ENCODE results near the gene TCTN1.
"Not testable (repeated sequence)": the region's sequence is repeated elsewhere in the genome, so short reads cannot be mapped to it uniquely, and the experiment has no call there.

The TCTN1 gene

DNA sequence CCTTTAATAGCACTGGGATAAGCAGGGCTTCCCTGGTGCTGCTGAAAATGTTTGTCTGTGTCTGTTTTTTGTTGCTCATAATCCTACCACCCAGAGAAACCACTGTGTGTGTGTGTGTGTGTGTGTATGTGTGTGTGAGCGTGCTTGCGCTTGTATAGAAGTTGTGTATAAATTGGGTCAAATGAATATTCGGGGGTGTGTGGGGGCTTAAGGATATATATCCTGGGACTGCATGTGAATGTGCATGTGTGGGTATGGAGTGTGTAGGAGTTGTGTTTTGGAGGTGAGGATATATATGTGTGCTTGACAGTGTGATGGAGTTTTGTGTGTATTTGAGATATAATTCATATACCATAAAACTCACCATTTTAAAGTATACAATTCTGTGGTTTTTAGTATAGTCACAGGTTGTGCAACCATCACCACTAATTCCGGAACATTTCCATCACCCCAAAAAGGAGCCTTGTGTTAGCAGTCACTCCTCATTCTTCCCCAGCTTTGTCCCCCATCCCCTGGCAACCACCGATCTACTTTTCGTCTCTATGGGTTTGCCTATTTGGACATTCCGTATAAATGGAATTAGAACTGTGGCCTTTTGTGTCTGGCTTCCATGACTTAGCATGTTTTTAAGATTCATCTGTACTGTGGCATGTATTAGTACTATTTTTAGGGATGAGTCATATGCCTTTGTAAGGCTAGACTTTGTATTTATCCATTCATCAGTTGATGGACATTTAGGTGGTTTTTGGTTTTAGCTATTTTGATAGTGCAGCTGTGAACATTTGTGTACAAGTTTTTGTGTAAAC is 25.6 kb downstream of the TCTN1 start:
- DNase-seq = peak; percentile 73

DNA sequence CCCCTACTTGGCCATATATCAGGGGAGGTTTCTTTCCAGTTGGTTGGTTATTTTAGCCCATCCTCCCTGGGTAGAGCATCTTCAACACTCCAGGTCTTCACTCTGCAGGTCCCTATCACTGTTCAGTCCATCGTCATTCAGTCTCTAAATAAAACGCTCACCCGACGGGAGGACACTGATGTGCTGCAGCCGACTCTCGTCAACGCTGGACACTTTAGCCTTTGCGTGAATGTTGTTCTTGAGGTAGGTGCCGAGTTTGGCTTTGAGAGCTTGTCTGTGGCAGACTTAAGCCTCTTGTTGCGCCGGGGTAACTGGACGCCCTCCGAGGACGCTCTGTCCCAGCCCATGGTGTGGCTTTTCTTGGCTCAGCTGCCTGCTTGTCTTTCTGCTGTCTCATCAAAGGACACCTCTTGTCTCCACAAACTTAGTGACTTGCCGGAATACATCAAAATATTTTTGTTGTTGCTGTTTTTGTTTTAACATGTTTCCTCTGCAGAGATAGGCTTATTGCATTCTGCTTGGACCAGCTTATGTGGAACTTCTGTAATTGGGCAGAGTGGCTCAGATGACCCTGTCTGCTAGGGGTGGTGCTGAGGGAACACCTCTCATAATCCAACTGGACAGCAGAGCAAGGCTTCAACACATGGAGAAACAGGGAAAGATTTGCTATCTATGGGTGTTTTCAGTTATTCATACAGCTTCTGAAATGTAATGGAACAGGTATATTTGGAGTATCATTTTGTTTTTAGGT is 26.5 kb downstream of the TCTN1 start:
- DNase-seq = no peak

DNA sequence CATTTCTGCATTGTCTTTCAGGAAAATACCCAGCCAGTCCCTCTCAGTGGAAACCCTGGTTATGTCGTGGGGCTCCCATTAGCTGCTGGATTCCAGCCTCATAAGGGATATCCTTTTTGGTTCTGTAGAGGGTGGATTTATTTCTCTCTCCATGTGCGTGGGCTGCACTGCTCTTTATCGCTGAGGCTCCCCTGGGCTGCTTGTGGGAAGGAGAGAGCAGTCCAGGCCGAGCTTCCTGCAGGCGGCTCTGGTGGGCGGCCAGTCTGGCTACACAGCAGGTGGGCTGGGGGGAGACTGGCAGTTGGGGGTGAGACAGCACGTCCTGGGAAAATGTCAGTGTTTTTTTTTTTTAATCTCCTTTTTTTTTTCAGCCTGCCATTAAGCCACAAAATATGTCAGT is 27.6 kb downstream of the TCTN1 start:
- peak; percentile 67 for DNase-seq

DNA sequence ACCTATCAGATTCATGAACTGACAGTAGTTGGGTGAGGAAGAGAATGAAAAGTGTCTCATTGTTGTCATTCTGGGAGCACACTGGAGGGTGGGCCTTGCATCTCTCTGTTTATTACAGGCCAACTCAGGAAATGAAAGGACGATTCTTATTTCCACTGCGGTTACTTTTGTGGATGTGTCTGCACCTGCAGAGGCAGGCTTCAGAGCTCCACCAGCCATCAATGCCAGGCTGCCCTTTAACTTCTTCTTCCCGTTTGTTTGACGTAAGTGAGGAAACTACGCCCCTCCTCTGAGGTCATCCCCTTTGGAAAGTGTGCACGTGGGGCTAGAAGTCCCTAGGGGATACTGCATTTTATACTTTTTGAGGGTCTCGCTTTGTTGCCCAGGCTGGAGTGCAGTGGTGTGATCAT is 33.7 kb downstream of the TCTN1 start:
- DNase-seq = no peak

DNA sequence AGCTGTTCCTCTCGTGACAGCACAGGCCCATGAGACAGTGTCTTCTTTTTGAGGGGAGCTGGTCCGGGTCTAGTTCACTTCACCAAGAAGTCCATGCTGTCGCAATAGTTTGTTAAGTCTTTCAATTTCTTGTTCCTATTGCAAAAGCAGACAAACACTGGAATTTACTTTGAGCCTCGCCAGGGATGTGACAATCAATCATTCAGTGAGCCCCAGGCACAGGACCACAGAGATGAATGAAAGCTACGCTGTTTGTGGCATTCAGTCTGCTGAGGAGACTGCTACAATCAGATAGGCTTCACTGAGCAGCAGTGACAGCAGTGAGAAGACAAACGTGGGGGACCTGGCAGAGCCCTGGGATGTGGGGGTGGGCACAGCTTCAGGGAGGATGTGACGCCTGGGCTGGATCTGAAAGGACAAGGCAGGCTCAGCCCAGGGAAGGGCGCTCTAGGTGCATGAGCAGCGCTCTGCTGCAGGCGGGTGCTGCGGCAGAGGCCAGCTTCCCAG is 35.5 kb downstream of the TCTN1 start:
- DNase-seq = no peak

DNA sequence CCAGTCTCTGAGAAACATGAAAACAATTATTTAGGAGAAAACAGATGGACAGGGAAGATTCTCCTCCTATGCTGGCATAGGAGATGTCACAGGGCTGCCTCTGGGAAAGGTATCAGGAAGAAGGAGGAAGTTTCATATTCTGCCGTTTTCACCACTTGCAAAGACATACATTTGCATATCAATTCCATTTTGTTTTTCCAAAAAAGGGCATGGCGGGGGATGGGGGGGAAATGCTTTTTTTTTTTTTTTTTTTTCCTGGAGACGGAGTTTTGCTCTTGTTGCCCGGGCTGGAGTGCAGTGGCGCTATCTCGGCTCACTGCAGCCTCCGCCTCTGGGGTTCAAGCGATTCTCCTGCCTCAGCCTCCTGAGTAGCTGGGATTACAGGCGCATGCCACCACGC is 40.3 kb downstream of the TCTN1 start:
- not testable (repeated sequence) for DNase-seq

DNA sequence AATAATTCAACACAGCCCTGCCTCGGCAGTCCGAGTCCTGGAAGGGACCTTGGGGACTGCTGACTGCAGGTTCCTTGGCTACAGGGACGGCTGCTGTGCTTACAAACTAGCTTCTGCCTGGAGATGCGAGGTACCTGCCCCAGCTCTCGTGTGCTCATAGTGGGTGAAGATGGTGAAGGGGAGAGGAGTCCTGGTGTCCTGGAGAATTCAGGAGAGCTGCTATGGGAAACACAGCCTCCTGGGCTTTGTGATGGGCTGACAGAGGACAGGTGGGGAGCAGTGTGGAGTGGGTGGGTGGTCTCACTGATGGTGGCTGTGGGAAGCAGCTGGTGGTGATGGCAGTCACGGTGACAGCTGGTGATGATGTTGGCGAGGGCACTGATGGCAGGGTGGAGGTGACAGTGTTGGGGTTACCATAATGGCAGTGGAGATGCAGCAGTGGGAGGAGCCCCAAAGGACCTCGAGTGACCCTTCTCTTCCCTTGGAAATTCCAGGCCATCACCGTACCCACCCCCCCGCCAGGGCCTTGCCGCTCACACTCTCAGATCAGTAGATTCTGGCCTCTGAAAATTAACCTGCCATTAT is 42.2 kb downstream of the TCTN1 start:
- no peak for DNase-seq

DNA sequence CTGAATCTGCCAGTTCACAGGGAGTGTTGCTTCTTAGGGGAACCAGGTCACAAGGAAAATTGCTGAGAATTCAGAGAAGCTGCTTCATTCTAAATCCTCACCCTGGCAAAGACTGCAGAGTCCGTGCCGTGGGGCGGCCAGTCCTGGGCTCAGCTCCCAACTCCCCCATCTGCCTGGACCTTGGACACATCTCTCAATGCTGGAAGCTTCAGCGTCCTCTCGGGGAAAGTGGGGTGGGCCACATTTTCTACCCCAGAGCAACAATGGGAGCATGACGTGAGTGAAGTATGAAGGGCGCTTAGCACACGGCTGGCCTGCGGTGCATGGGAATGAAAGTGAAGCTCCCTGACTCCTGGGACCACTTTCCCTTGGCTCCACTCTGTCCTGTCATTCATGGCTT is 43.8 kb downstream of the TCTN1 start:
- no peak for DNase-seq

DNA sequence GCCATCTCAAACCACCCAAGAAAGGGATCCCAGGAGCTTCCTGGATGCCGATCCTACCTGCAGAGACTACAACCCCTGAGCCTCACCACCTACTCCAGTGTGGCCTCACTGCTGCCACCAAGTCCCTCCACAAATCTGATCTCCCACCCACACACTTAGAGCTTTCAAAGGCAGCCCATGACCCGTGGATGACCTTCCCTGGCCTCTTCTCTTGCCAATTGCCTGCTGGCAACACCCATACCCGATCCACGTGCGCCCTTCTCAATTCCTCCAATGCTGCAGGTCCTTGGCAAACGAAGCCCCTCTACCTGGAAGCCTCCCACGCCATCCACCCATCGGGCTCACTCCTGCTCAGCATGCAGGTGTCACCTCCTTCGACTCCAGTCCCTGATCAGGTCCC is 44.3 kb downstream of the TCTN1 start:
- DNase-seq = no peak

DNA sequence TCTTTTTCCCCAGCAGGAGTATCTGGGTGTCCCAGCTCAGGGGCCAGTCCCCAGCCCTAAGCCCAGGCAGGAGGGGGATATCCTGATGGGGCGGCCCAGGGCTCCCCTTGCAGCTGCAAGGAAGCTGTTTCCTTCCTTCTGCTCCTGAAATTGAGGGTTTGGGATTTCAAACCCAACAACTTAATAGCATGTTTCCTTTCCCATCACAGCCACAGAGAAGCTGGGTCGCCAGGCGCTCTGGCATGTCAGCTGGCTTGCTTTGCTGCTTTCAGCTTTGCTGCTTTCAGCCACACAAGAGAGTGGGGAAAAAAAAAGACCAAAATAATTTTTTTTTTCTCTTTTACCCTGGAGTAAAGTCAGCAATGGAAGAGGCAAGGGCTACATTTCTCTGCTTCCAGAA is 44.9 kb downstream of the TCTN1 start:
- no peak for DNase-seq

DNA sequence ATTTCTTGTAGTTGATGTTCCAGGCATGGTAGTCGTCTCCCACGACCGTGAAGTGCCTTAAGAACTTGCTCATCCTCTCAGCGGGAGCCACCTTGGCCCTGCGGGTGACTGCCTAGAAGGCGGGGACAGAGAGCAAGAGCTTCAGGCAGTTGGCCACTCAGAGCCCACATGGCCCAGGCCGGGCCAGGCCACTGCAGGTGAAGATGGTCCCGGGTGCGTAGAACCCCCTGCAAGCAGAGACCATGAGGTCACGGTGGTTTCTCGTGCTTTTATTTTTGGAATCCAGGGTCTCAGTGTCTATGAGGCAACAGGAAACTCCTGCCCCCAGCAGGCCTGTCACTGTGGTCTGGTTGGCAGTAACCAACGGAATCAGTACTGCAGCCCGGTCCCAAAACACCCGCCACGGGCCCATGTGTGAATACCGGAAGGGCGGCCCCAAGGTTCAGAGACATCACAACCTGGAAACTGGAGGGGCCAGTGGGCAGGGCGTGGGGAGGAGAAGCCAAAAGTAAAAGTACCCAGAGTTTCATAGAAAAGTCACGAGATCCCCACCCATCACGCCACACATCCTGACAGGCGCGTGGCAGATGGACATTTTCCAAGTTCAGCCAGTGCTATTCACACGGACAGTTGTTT is 47.5 kb downstream of the TCTN1 start:
- DNase-seq = no peak

DNA sequence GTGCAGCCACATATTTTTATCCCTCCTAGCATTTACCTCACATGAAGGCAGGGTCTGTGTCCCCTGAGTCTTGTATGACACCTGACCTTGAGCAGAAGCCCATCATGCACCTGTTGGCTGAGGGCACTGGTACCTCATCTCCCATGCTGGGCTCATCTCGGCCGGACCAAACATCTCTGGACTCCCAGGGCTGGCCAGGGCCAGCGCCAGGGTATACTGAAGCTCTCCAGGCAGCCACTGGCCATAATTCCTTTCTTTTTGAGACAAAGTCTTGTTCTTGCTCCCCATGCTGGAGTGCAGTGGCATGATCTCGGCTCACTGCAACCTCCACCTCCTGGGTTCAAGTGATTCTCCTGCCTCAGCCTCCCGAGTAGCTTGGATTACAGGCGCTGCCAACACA is 53.0 kb downstream of the TCTN1 start:
- no peak for DNase-seq

DNA sequence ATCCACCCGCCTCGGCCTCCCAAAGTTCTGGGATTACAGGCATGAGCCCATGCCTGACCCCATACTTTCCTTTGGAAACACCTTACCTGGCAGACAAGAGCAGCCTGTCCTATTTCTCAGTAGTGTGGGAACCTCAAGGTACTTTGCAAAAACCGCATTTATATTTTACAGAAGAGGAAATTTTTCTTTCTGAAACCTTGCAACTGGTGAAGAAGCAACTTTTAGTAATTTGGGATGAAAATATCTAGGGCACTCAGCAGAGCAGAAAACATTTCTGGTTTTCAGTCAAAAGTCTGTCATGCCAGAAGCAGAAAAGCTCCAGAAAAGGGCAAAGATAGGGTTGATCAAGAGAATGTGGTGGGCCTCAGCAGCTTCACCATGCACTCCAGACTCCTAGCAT is 53.7 kb downstream of the TCTN1 start:
- no peak for DNase-seq

DNA sequence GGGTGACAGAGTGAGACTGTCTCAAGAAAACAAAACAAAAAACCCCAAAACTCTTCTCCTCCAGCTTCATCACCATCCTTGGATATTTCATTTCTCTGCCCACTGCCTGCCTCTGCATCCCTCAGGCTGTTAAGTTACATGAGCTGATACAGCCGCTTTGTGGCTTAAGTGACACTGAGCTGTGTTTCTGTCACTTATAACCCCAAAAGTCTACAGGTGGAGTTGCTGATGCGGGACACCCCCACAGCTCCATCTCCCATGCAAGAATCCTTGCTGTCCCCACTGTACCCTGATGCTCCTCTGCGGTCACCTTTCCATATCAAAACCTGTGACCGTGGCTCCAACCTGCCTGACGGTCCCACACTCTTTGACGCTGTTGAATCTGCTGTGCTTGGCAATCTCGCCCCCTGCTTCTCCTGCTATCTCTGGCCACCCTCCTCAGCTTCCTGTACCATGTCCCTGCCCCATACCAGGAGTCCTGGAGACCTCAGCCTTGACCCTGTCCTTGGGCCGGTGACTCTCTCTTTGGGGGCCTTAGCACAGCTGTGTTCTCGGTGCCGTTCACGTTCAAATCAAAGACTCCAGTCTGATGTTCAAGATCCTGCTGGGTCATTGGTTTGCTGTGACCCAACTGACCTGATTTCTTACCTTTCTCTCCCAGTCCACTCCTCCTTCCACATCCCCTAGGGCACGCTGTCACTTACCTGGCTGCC is 54.7 kb downstream of the TCTN1 start:
- no peak for DNase-seq

DNA sequence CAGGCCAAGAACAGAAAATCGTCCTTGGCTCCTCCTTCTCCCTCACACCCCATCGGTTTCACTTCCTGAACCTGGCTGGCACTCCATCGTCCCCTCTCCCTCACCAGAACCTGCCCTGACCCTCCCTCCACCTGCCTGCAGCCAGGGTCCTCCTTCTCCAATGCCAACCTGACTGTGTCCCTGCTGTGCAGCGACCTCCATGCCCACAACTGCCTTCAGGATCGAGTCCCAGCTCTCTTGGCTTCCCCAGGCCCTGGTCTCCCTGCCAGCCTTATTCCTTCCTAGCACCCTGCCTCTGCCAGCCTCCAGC is 55.2 kb downstream of the TCTN1 start:
- no peak for DNase-seq

DNA sequence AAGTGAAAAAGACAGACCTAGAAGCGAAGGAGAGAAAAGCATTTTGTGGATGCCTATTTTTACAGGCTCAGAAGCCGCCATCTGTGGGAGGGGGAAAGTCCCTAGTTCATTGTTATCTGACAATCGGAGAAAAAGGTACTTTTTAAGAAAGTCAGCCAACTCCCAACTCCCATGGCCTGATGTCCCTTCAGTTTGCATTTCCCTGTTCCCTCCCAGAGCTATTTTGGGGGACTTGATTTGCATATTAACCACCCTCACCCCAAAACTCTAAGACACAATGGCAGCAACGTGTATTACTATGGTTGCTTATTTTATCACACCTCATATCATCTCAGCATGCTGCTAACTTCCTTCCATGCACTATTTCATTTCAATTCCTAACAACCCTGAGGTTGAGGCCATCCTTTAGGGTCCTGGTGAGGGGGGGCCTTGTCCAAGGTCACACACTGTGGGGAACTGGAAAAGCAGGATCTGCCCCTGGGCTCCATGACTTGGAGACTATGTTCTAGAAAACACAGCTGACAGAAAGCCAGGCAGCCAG is 56.3 kb downstream of the TCTN1 start:
- DNase-seq = no peak

DNA sequence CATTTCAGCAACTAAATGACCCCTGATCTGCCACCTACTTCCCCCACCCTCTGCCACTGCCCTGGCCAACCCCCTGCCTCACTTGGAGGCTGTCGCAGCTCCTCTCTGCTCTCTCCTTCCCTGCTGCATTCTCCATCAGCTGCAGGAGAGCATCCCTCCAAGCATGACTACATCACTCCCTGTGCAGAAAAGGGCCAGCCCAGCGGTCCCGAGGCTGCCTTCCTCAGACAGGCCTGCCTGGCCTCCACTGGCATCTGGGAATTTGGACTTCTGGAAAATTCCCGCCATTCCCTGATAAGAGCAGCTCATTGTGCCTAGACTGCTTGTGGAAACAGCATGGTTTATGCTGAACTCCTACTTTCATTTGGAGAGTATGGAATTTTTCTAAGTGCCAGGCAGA is 62.2 kb downstream of the TCTN1 start:
- no peak for DNase-seq

DNA sequence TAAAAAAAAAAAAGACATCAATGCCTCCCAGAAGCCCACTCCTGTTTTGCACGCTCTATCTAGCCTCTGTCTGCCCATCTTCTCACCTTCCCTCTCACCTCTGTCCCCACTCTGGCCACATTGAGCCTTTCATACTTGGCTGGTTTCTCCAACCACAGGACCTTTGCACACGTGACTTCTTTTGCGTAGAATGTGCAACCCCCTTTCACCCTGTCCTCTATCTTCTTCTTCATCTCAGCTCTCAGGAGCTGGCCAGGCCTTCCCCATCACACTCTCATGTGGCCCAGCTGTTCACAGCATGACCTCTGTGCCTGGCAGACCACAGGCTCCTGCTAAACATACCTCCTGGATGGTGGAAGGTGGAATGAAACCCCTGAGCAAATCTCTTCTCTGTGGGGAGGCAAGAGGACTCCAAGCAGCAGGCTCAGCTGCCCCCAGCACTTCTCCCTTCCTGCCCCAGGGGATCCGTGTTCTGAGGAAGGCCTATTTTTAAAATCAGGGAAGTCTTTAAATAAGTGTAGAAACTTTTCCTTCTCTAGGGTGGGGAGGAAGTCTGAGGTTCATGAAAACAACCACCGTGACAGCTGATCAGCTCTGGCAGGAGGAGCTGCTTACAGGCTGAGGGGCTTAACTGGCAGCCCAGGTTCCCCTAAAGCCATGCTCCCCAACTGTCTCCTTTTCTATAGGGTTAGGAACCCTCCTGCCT is 63.4 kb downstream of the TCTN1 start:
- peak; percentile 6 for DNase-seq

DNA sequence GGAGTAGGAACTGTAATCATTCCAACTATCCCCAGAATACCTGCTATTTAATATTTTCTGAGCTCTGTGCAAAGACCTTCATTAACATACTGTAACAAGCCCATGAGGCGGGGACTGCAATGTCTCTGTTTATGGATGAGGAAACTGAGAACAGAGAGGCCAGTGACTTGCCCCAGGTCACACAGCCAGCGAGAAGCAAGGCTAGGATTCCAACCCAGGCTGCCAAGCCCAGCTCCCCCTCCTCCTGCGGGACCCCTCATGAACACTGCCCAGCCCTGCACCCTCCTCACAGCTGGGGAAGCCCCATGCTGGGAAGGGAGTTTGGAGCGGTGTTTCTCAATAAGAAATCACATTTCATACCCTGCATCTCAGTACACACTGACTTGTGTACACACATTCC is 64.1 kb downstream of the TCTN1 start:
- DNase-seq = no peak

DNA sequence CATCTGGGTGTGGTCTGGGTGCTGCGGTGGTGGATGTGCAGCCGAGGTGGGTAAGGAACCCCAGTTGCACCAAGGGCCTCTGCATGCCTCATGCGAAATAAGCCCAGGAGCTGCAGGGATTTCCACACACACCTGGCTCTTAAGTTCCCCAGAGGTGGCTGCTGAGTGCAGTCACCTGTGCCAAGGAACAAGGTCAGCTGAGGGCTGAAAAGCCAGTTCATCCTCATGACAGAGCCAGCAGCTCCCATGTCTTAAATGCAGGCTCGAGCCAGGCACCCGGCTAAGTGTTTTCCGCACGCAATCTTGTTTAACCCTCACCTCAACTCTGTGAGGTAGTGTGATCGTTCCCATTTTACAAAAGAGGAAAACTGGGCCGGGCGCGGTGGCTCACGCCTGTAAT is 65.3 kb downstream of the TCTN1 start:
- no peak for DNase-seq

DNA sequence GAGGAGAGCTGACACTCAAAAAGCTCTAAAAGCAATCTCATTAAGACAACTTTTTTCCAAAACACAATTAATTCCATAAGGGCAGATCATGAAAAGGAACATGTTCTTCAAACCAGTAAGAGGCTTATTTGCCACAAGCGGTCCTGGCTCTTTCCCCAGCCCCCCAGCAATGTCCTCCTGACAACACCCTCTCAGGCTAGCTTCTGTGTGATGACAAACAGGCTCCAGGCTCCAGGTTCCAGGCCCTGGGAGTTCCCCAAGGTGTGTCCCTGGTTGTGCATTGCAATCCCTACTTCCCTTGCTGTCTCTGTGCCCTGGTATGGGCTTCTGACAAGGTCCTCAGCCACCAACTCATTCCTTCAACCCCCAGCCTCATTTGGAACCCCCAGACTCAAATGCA is 66.1 kb downstream of the TCTN1 start:
- no peak for DNase-seq

DNA sequence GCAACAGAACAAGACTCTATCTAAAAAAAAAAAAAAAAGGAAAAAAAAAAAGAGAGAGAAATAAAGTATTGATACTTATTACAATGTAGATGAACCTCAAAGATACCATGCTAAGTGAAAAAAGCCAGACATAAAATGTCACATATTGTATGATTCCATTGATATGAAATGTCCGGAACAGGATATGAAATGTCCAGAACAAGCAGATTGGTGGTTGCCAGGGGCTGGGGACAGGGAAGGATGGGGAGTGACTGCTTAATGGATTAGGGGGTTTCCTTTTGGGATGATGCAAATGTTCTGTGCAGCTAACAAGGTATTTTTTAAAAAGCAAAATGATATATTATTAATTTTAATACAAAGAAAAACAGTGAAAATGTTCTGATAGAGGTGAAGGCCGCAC is 70.0 kb downstream of the TCTN1 start:
- DNase-seq = no peak

All from fibroblast of skin of scalp (primary cell).